HCT116 (cell line): ENCODE measurements around the gene ID3. TPM values are rescaled to one million over a fixed set of nuclear protein-coding genes. Genes with fewer than 3 reads are reported as not detected.

Experiments used
- ATAC-seq: fragments of 200-7000 bp; cut with Tn5 transposase; 2 replicates; pipeline ENCODE4 v1.9.1; 2020; ENCODE audit warnings: mild to moderate bottlenecking, moderate library complexity
- BruUV-seq: library from RNA; stranded (reverse); fragments of 400-500 nt; replicated peaks from 2 replicates; lab custom pipeline; 2021; lab: Mats Ljungman, UMichigan
- CTCF ChIA-PET: fragments of 300-600 bp; sonication (Branson Sonifier 250); formaldehyde crosslinking; loops from one replicate; lab custom pipeline; 2021; ENCODE audit warnings: antibody characterized with exemption; lab: Charles Lee
- POLR2A ChIA-PET: fragments of 300-600, 350-600 bp; sonication (Branson Sonifier 250); formaldehyde crosslinking; loops from one replicate; lab custom pipeline; 2021; ENCODE audit warnings: antibody characterized with exemption; lab: Charles Lee
- RAD21 ChIA-PET, 2 experiments: fragments of 300-600 bp; sonication (Branson Sonifier 250); formaldehyde crosslinking; loops; one replicate each; lab custom pipeline; 2023; ENCODE audit warnings: low total read pairs in 2 of 2; ENCODE audit not compliant: uncharacterized antibody in 2 of 2, unreplicated experiment in 2 of 2, low non-redundant PET in 1 of 2; lab: Charles Lee
- DNase-seq: peaks from one replicate; pipeline ENCODE4 v3.0.0-alpha.2; 2010; ENCODE audit warnings: low read depth, low spot score
- H2AFZ ChIP-seq: fragments of 200-600 bp; shearing (Covaris generic), sonication (generic); 2 replicates; pipeline ENCODE4 v1.6.1; 2017; ENCODE audit warnings: low read depth, mixed run types, mixed read lengths, antibody characterized with exemption, low read length; ENCODE audit not compliant: poor library complexity, severe bottlenecking
- H3K27ac ChIP-seq: 2 replicates; pipeline ENCODE4 v1.5.1; 2012; ENCODE audit warnings: low read depth, low read length
- H3K27me3 ChIP-seq: fragments of 200-600 bp; sonication (generic); 2 replicates; pipeline ENCODE4 v1.6.1; 2016; ENCODE audit warnings: mixed run types, low read length, mixed read lengths; ENCODE audit not compliant: insufficient read depth
- H3K36me3 ChIP-seq, 2 experiments: fragments of 200-500 bp in 1 of 2; fragments of 200-600 bp in 1 of 2; sonication (Bioruptor generic) in 1 of 2; sonication (generic) in 1 of 2; 2 replicates each; pipeline versions ENCODE4 v1.5.1 to v1.6.1; 2014 to 2016; ENCODE audit warnings: low read length in 2 of 2, inconsistent platforms in 1 of 2, mixed read lengths in 1 of 2, mixed run types in 1 of 2; ENCODE audit not compliant: insufficient read depth in 2 of 2, control insufficient read depth in 1 of 2
- H3K4me1 ChIP-seq, 2 experiments: fragments of 200-600 bp in 1 of 2; sonication (generic) in 1 of 2; 2 replicates each; pipeline versions ENCODE4 v1.5.1 to v1.6.1; 2012 to 2017; ENCODE audit warnings: low read length in 2 of 2, inconsistent platforms in 1 of 2, mild to moderate bottlenecking in 1 of 2, mixed read lengths in 1 of 2, mixed run types in 1 of 2, moderate library complexity in 1 of 2; ENCODE audit not compliant: insufficient read depth in 2 of 2, control insufficient read depth in 1 of 2
- H3K4me2 ChIP-seq: fragments of 200-600 bp; sonication (generic); 2 replicates; pipeline ENCODE4 v1.6.1; 2017; ENCODE audit warnings: mixed run types, low read length, mixed read lengths
- H3K4me3 ChIP-seq, 2 experiments: fragments of 200-600 bp in 1 of 2; sonication (generic) in 1 of 2; replicated peaks in 1 of 2; 2 replicates each; pipeline ENCODE4 v1.5.1; 2011 to 2016; ENCODE audit warnings: low read length in 2 of 2, control low read depth in 1 of 2, low read depth in 1 of 2, mild to moderate bottlenecking in 1 of 2, mixed read lengths in 1 of 2, mixed run types in 1 of 2
- H3K79me2 ChIP-seq: fragments of 200-600 bp; sonication (generic); 2 replicates; pipeline ENCODE4 v1.6.1; 2017; ENCODE audit warnings: mild to moderate bottlenecking, mixed run types, low read length, moderate library complexity, mixed read lengths; ENCODE audit not compliant: insufficient read depth
- H3K9ac ChIP-seq: fragments of 200-600 bp; sonication (generic); 2 replicates; pipeline ENCODE4 v1.6.1; 2016; ENCODE audit warnings: low read length, mixed read lengths
- H3K9me2 ChIP-seq: fragments of 200-600 bp; sonication (generic), shearing (Covaris generic); 2 replicates; pipeline ENCODE4 v1.6.1; 2017; ENCODE audit warnings: mixed run types, mild to moderate bottlenecking, moderate library complexity; ENCODE audit not compliant: insufficient read depth
- H3K9me3 ChIP-seq, 2 experiments: fragments of 200-500 bp in 1 of 2; fragments of 200-600 bp in 1 of 2; sonication (Bioruptor generic) in 1 of 2; sonication (generic) in 1 of 2; 2 replicates each; pipeline ENCODE4 v1.6.1; 2014 to 2017; ENCODE audit warnings: low read length in 2 of 2, mixed read lengths in 2 of 2, inconsistent platforms in 1 of 2, low read depth in 1 of 2, mild to moderate bottlenecking in 1 of 2, mixed run types in 1 of 2, moderate library complexity in 1 of 2; ENCODE audit not compliant: control insufficient read depth in 1 of 2, insufficient read depth in 1 of 2
- H4K20me1 ChIP-seq: fragments of 200-600 bp; sonication (generic), shearing (Covaris generic); 2 replicates; pipeline ENCODE4 v1.6.1; 2017; ENCODE audit warnings: mixed run types, mild to moderate bottlenecking, moderate library complexity; ENCODE audit not compliant: insufficient read depth
- CBX3 ChIP-seq: IDR thresholded peaks from 2 replicates; pipeline ENCODE4 v1.6.1; 2012; ENCODE audit warnings: low read depth
- CEBPB ChIP-seq: IDR thresholded peaks from 2 replicates; pipeline ENCODE4 v1.6.1; 2012; ENCODE audit warnings: low read depth
- EGR1 ChIP-seq: IDR thresholded peaks from 2 replicates; pipeline ENCODE4 v1.6.1; 2012; ENCODE audit warnings: low read depth
- EZH2 ChIP-seq: fragments of 200-600 bp; sonication (generic); IDR thresholded peaks from 2 replicates; pipeline ENCODE4 v1.6.1; 2017; ENCODE audit warnings: antibody characterized with exemption, mixed run types
- JUND ChIP-seq: IDR thresholded peaks from 2 replicates; pipeline ENCODE4 v1.6.1; 2012
- RAD21 ChIP-seq: IDR thresholded peaks from 2 replicates; pipeline ENCODE4 v1.6.1; 2012; ENCODE audit warnings: low read depth, mild to moderate bottlenecking
- REST ChIP-seq: IDR thresholded peaks from 2 replicates; pipeline ENCODE4 v1.6.1; 2012; ENCODE audit warnings: low read depth
- SIN3A ChIP-seq: IDR thresholded peaks from 2 replicates; pipeline ENCODE4 v1.6.1; 2012; ENCODE audit warnings: low read depth
- SP1 ChIP-seq: IDR thresholded peaks from 2 replicates; pipeline ENCODE4 v1.6.1; 2012; ENCODE audit warnings: low read depth
- SRF ChIP-seq: IDR thresholded peaks from 2 replicates; pipeline ENCODE4 v1.6.1; 2012; ENCODE audit warnings: low read depth
- TCF7L2 ChIP-seq: IDR thresholded peaks from 2 replicates; pipeline ENCODE4 v1.7.0; 2011; ENCODE audit warnings: borderline replicate concordance, inconsistent platforms; ENCODE audit not compliant: insufficient read depth, insufficient read length; ENCODE audit errors: extremely low read depth
- ZFX ChIP-seq: fragments of 450-650 bp; IDR thresholded peaks from 2 replicates; pipeline ENCODE4 v1.6.1; 2017
- intact Hi-C: fragments of 100-400 bp; cut with micrococcal nuclease; formaldehyde crosslinking; loops from 2 replicates; pipeline ENCODE4 v1.10.0; 2022
- total RNA-seq: library from RNA; stranded (reverse); gene quantifications from one replicate; pipeline ENCODE4 v1.2.1, GENCODE V29; 2021; ENCODE audit not compliant: unreplicated experiment
- TF ChIP-seq, protein P1 (sequence below): IDR thresholded peaks from 2 replicates; pipeline ENCODE4 v1.6.1; 2012
- TF ChIP-seq, protein P2 (sequence below): IDR thresholded peaks from 2 replicates; pipeline ENCODE4 v1.6.1; 2011; ENCODE audit warnings: mild to moderate bottlenecking, low read length, moderate library complexity; ENCODE audit not compliant: insufficient replicate concordance; ENCODE audit errors: extremely low read depth

Gene ID3
- total RNA-seq, 1 experiment from 2014 or later = 183 TPM

- H3K79me2 ChIP-seq = no peaks in the 10 kb centered on the region
- no peaks in the 10 kb centered on the region for H3K9me3 ChIP-seq
- H3K9ac ChIP-seq = no peak overlapping the region
- POLR2A ChIA-PET = interaction anchor here (1.2 to 4.2 kb wide), 2 partner anchors 11 to 89 kb away, joined by 3 to 15 read pairs; partner anchors contain the start of gene ID3
- H3K27me3 ChIP-seq = no peaks in the 10 kb centered on the region
- RAD21 ChIA-PET = interaction anchor here in 1 of 2 experiments (1.1 kb wide), 1 partner anchor 89 kb away, joined by 3 read pairs; no protein-coding TSS in a partner anchor
- no peaks in the 10 kb centered on the region for H3K9me2 ChIP-seq
- ATAC-seq (no peak), DNase-seq (no peak)
- BruUV-seq = no TSS peak
- H3K4me3 ChIP-seq = no peak overlapping the region
- TF ChIP-seq SP1 = no peak
- no peak for TF ChIP-seq EZH2
- TF ChIP-seq SIN3A = no peak
- no peak for TF ChIP-seq JUND
- TF ChIP-seq, protein P1, sequence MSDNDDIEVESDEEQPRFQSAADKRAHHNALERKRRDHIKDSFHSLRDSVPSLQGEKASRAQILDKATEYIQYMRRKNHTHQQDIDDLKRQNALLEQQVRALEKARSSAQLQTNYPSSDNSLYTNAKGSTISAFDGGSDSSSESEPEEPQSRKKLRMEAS = no peak
- TF ChIP-seq RAD21 = no peak
- no peak for TF ChIP-seq EGR1
- no peak for TF ChIP-seq TCF7L2
- no peak for TF ChIP-seq ZFX
- TF ChIP-seq CBX3 = no peak
- TF ChIP-seq, protein P2, sequence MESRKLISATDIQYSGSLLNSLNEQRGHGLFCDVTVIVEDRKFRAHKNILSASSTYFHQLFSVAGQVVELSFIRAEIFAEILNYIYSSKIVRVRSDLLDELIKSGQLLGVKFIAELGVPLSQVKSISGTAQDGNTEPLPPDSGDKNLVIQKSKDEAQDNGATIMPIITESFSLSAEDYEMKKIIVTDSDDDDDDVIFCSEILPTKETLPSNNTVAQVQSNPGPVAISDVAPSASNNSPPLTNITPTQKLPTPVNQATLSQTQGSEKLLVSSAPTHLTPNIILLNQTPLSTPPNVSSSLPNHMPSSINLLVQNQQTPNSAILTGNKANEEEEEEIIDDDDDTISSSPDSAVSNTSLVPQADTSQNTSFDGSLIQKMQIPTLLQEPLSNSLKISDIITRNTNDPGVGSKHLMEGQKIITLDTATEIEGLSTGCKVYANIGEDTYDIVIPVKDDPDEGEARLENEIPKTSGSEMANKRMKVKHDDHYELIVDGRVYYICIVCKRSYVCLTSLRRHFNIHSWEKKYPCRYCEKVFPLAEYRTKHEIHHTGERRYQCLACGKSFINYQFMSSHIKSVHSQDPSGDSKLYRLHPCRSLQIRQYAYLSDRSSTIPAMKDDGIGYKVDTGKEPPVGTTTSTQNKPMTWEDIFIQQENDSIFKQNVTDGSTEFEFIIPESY = no peak
- no peak for TF ChIP-seq SRF
- no peak for TF ChIP-seq CEBPB
- no peak for TF ChIP-seq REST
- H3K4me1 ChIP-seq = peaks cover 19 to 32% of the 10 kb centered on the region in 2 experiments
- no peak overlapping the region for H3K27ac ChIP-seq
- H2AFZ ChIP-seq = no peak overlapping the region
- no peaks in the 10 kb centered on the region for H4K20me1 ChIP-seq
- no peaks in the 10 kb centered on the region for H3K36me3 ChIP-seq
- H3K4me2 ChIP-seq = no peak overlapping the region
- intact Hi-C loops = no loop called here
- CTCF ChIA-PET = interaction anchor here (1.2 to 1.7 kb wide), 3 partner anchors 8 to 88 kb away, joined by 6 to 16 read pairs (median 9); no protein-coding TSS in a partner anchor
Observed at GRCh38 chr1:23548704-23549143, 10.6 kb downstream of the ID3 start.
